H1 (cell line): ENCODE data around the gene CAP2.

ENCODE experiments used
- FOSL1 ChIP-seq: IDR thresholded peaks from 2 replicates; pipeline ENCODE4 v1.6.1; 2011; ENCODE audit warnings: mild to moderate bottlenecking, low read depth, low read length, moderate library complexity; ENCODE audit not compliant: insufficient read depth
- JUND ChIP-seq: IDR thresholded peaks from 2 replicates; pipeline ENCODE4 v1.6.1; 2011; ENCODE audit warnings: mild to moderate bottlenecking, improper control_type of control experiment, low read length
- SIN3A ChIP-seq, 2 experiments: IDR thresholded peaks in 1 of 2; conservative IDR thresholded peaks in 1 of 2; 2 replicates each; pipeline ENCODE4 v1.6.1; 2011 to 2012; ENCODE audit warnings: low read length in 2 of 2, improper control_type of control experiment in 1 of 2, low read depth in 1 of 2, mild to moderate bottlenecking in 1 of 2
- SP2 ChIP-seq: IDR thresholded peaks from 2 replicates; pipeline ENCODE4 v1.6.1; 2012; ENCODE audit warnings: mild to moderate bottlenecking, low read length, inconsistent platforms

DNA sequence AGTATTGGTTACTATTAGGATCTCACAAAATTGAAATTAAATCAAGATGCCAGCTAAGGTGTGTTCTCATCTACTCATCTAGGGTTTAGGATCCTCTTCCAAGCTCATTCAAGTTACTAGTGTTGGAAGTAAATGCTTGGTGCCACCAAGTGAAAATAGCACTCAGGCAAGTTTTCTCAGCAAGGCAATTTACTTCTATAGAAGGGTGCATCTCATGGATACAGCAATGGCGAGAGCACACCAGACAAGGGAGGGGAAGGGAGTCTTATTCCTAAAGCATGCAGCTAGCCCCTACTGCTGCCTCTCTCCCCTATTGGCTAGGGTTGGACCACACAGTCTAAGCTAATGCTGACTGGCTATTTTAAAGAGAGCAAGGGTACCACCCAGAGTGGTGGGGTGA lies 183.7 kb downstream of the CAP2 start:
- TF ChIP-seq FOSL1 = no peak
- TF ChIP-seq SIN3A (conservative IDR thresholded peaks at IDR 0.05 in 1 of 2, IDR thresholded peaks at IDR 0.05 in 1 of 2; ENCODE audit: low read depth in 1 of 2, low read length in 2 of 2) = no peak
- no peak for TF ChIP-seq JUND
- TF ChIP-seq SP2 = no peak
